Hepatocyte (in vitro differentiated cells): ENCODE results near the gene TADA3.

Experiments used
- EZH2 ChIP-seq: fragments of 200-600 bp; sonication (generic); IDR thresholded peaks from 2 replicates; pipeline ENCODE4 v1.6.1; 2016; ENCODE audit warnings: antibody characterized with exemption, mild to moderate bottlenecking, borderline replicate concordance
- EZH2phosphoT487 ChIP-seq: fragments of 200-600 bp; sonication (generic); IDR thresholded peaks from one replicate; pipeline ENCODE4 v1.6.1; 2018; ENCODE audit warnings: antibody characterized with exemption, mild to moderate bottlenecking, low read depth, moderate library complexity; ENCODE audit not compliant: unreplicated experiment, severe bottlenecking
- TF ChIP-seq, protein P1 (sequence below): fragments of 200-600 bp; sonication (generic); IDR thresholded peaks from 2 replicates; pipeline ENCODE4 v1.5.1; 2016; ENCODE audit warnings: antibody characterized with exemption, mild to moderate bottlenecking; ENCODE audit not compliant: poor library complexity

- TF ChIP-seq, protein P1, sequence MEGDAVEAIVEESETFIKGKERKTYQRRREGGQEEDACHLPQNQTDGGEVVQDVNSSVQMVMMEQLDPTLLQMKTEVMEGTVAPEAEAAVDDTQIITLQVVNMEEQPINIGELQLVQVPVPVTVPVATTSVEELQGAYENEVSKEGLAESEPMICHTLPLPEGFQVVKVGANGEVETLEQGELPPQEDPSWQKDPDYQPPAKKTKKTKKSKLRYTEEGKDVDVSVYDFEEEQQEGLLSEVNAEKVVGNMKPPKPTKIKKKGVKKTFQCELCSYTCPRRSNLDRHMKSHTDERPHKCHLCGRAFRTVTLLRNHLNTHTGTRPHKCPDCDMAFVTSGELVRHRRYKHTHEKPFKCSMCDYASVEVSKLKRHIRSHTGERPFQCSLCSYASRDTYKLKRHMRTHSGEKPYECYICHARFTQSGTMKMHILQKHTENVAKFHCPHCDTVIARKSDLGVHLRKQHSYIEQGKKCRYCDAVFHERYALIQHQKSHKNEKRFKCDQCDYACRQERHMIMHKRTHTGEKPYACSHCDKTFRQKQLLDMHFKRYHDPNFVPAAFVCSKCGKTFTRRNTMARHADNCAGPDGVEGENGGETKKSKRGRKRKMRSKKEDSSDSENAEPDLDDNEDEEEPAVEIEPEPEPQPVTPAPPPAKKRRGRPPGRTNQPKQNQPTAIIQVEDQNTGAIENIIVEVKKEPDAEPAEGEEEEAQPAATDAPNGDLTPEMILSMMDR = no peak
- TF ChIP-seq EZH2phosphoT487 = no peak
- TF ChIP-seq EZH2 = no peak
Measured at GRCh38 chr3:9815986-9816385, 23.7 kb upstream of the TADA3 start.
